HG02852 (cell line): Measurements from ENCODE around the gene ATG9B.
A peak's percentile ranks its signal among the peaks of the same experiment; 100 is the strongest.
"Not testable (repeated sequence)": the region's sequence is repeated elsewhere in the genome, so short reads cannot be mapped to it uniquely, and the experiment has no call there.

ENCODE experiments used
- ATAC-seq: cut with Tn5 transposase; IDR thresholded peaks from one replicate; pipeline ENCODE4 v1.9.1; 2021; ENCODE audit warnings: mild to moderate bottlenecking, moderate library complexity; ENCODE audit not compliant: unreplicated experiment

The ATG9B gene

DNA sequence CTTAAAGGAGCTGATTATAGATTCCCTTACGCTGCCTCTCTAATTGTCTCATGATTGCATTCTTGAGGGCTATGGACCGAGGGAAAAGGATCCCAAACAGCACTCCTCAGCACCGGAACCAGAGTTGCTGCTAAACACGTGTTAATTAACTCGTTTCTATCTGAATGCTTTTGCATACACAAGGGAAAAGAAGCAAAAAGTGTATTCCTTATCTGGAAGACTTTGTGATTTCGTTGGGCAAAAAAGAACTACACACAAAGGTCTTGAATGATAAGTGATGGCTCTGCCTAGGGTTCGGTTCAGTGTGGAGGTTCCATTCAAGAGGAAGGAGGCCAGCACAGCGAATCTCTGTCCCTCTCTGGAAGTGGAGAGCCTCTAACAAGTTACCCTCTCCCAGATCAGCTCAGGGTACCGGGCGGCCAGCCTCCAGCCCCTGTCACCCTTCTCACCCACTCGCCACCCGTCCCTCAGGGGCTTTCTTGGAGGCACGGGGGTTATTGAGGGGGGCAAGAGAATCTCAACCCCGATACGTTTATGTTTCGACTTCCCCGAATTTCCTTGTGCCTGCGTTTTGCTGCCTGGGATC, 34.6 kb upstream of the ATG9B start:
- ATAC-seq = no peak

DNA sequence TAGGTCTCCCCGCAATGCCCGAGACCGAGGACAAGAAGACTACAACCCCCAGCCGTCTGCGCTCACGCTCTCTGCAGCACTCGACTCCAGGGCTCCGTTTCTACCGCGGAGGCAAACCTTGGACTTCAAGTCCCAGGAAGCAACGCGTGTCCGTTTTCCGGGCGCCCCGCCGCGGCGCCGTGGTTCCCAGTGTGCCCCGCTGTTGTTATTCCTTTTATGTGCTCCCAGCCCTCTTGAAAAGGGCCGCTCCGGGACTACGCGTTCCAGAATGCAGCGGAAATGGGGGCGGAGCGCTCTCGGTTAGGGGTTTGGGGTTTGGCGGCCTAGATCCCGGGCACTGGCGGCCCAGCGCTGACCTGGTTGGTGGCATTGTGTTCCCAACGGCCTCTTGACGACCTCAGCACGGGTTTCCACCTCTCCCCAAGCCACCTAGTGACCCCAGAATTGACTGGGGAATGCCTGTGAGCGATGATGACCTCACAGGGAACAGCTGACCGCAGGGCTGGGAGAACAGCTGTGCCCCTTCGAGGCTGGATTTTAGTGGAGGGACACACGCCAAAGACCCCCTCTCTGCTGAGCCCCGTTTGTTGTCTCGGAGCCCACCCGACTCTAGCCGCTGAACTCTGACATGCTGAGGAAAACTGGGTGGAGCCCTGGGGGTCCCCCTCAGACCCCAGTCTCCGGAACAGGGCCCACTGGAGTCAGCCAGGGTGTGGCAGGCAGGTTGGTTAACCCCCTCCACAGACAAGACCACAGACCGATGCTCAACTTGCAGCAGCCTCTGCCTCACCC, 33.9 kb upstream of the ATG9B start:
- ATAC-seq = peak; percentile 85

DNA sequence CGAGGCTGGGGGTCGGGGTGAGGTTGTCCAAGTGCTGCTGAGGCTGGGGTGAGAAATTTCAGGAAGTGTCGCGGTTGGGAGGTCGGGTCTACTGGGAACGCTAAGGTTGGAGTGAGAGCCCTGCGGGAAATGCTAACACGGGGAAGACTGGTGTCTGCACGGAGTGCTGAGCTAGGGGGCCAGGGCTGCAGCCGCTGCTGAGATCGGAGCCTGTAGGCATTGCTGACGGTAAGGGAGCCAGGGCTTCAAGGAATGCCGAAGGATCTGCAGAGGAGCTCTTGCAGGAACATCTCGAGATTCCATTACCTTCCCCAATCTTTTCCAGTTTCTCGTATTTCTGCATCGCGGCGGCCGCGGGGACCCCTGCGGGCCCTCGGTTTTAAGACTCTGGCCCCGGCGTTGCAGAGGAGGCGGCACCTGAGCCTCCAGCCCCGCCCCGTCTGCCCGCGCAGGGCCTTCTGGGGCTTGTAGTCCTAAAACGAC, 33.3 kb upstream of the ATG9B start, which contains the start of gene CDK5:
Gene CDK5 (minus strand): TSS at position 392 of the 483 bp plus-strand sequence. CDS start 49 bp downstream, at position 343.
- peak; percentile 9 for ATAC-seq

DNA sequence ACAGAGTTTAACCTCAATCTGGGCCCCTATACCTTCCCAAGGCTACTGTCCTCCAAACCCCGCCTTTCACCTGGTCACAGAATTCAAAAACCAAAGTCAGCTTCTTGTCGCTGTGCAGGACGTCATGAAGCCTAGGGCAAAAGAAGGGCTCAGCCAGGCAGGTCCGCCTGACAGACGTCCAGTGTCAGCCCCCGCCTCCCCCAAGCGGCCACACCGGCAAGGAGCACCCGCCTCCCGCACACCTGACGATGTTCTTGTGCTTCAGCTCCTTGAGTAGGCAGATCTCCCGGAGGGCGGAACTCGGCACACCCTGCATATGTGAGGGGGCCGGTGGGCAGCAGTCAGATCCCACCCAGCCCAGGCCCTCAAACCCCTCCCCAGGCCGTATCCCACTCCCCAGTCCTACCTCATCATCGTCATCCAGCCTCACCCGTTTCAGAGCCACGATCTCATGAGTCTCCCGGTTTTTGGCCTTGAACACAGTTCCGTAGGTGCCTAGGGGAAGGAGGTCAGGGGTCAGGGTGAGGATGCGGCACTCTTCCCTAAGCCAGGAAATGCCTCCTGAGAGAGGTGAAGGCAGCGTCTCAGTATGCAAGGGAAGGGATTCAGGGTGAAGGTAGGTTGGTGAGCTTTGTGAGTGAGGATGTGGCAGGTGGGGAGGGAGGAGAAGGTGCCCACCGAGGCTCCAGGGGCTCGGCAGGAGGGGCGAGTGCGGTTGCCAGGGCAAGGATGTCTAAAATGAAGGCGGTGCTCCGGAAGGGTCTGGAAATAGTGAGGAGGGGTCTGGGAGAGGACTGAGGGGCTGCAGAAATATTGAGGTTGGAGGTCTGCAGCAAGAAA, 32.6 kb upstream of the ATG9B start:
- no peak for ATAC-seq

DNA sequence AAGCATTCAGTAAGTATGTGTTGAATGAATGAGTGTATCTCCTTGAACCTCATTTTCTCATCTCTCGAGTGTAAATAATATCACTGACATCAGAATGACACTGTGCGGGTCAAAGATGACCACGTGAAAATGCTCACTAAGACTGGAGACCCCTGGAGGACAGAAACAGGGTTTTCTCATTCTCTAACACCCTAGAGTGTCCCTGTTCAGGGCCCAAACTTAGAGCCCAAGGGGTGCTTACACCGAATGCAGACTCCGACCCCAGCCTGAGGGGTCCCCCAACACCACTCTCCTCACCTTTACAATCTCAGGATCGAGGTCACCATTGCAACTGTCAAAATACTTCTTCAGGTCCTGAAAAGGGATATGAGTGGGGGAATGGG, 32.0 kb upstream of the ATG9B start:
- ATAC-seq = no peak

DNA sequence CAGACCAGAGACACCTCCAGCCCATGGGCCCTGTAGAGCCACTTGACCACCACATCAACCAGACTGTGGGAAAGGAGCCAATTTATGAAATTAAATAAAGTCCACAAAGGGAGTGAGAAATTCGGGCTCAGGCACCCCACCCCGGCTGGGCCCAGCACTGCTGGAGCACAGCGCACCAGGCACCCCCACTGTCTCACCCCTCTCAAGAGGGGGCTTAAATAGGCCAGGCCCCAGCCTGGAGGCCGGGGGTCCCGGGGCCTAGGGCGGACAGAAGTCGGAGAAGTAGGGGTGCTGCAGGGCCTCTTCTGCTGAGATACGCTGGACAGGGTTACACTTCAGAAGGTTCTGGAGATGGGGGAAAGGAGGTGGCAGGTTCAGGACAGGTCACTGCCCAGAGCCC, 29.5 kb upstream of the ATG9B start:
- ATAC-seq = no peak

DNA sequence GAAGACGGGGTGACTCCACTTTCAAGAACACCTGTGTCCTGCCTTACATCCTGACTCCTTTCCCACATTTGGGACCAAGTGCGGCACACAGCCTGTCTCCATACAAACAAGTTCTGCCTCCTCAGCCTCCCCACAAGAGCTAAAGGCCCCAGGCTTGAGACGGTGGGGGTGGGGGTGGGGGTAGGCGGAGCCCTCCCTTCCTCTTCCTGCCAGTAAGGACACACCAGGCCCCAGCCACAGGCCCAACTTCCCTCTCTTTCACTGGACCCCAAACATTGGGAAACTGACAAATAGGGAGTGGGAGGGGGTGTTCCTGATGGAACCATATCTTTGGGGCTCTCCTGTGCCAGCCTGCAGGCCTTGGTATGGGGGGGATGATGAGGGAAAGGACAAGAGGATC, 28.8 kb upstream of the ATG9B start:
- ATAC-seq = no peak

DNA sequence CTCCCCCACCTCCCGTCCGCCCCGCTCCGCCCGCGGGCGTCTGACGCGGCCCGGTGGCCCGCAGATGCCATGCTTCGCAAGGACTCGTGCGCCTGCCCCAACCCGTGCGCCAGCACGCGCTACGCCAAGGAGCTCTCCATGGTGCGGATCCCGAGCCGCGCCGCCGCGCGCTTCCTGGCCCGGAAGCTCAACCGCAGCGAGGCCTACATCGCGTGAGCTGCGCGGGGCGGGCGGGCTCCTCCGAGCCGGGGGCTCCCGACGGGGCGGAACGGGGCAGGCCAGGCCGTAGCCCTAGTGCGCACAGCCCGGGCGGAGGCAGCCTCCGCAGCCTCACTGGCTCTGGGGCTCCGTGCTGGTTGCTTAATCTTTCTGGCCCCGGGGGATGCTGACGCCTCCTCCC, 26.8 kb upstream of the ATG9B start:
- no peak for ATAC-seq

DNA sequence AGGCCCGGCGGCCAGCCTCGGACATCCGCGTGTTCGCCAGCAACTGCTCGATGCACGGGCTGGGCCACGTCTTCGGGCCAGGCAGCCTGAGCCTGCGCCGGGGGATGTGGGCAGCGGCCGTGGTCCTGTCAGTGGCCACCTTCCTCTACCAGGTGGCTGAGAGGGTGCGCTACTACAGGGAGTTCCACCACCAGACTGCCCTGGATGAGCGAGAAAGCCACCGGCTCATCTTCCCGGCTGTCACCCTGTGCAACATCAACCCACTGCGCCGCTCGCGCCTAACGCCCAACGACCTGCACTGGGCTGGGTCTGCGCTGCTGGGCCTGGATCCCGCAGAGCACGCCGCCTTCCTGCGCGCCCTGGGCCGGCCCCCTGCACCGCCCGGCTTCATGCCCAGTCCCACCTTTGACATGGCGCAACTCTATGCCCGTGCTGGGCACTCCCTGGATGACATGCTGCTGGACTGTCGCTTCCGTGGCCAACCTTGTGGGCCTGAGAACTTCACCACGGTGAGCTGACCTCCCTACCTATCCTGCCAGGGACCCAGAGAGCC, 24.7 kb upstream of the ATG9B start:
- ATAC-seq = no peak

DNA sequence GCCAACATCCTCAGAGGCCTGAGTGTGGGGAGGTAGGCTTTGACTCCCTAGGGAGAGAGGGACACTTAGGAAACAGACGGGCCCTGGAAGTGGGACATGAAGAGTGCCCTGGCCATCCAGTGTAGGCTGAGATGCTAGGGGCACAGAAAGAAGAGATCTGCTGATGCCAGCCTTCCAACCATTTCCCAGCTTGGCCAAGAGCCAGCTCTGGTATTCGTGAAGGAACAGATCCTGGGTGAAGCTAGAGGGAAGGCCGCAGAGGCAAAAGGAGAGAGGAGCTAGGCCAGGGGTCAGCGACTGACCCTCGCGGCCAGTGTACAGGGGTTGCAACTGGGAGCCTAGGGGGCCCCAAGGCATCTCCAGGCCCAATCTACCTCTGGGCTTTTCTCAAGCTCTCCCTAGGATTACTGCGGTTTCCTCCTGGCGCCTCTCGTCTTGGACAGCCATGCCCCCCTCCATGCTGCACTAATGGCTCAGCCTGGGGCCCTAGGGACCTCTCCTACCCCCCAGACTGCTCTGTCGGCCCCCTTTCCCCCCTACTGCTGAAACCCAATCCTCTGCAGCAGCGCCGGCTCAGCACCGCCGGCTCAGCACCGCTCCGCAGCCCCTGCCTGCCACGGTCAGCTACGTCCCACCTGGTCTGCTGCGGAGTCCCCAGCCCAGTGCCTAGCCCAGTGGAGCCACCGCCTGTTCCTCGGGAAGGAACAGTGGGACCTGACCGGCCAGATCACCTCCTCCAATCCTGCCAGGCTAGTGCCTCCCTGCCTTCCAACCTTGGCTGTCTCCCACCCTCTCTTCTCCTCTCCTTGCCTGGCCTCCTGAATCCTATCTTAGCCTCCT, 23.9 kb upstream of the ATG9B start, which contains the start of gene ASIC3:
Gene ASIC3 (plus strand): TSS at position 556 of the 840 bp plus-strand sequence. CDS start 355 bp downstream, outside the sequence.
- ATAC-seq = no peak

DNA sequence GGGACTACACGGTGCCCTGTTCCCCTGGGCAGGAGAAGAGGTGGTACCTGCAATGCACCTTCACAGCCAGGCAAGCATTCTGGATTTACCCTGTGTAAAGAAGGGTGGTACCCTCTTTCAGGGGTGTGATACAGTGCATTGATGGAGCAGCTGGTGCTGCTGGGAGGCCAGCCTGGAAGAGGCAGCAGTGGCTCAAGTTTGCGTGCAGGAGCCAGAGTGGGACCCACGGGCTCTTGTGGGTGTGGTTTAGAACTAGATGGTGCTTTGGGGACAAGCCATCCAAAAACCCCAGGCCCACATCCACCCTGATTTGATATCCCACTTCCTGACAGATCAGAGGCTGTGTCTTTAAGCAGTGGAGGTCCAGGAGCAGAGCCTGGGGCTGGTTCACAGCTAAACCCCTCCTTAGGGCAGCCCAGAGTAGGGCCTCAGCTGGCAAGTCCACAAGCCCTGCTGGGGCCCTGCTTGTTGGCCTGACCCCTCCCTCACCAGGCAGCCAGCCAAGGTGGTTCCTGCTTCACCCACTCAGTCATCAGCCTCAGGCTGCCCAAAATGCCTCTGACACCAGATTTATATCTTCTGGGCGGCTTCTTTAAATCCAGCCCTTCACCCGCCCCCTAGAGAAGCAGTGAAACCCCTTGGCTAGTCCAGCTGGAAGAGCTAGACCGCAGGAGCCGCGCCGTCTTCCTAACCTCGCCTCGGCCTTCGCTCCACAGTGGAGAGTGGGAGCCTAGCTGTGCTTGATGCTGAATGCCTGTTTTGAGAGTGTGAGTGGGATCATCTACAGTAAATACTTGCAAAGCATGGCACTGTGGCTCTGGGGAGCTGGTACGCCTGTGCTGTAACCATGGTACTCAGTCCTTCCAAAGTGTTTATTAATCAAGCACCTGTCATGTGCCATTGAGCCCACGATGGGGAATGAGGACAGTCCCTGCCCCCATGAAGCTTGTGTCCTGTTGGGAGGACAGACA, 22.6 kb upstream of the ATG9B start:
- ATAC-seq = no peak

DNA sequence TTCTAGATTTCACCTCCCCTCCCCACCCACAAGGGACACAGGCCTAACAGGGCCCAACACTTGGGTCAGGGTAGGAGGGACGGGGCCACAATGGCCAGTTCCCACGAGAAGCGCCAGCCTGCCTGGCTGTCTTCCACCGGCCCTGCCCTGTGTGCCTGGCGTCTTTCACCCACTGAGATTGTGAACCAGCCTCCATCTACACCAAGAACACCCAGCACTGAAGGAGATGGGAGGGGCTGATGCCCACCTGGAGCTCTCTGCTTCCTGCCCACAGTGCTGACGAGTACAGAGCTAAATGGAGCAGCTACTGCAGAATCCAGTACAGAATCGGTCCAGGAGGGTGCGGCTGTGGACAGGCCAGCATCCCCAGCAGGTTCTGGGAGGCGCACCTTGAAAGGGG, 21.7 kb upstream of the ATG9B start:
- no peak for ATAC-seq

DNA sequence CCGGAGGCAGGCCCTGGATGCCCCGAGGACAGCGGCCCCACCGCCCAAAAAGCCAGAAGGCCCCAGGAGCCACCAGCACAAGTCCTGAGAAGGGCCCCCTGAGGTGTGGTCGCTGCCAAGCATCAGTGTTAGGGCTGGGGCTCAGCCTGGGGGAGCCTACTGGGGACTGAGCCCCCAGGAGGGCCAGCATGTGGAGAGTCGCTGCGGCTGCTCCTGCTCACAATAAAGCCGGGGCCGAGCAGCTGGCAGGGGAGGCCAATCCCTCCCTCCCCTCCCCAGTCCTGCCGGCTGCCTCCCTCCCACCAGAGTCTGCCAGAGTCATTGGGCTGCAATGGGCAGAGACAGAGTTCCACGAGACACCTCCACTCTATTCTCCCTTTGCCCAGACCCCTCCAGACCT, 21.0 kb upstream of the ATG9B start:
- ATAC-seq = no peak

DNA sequence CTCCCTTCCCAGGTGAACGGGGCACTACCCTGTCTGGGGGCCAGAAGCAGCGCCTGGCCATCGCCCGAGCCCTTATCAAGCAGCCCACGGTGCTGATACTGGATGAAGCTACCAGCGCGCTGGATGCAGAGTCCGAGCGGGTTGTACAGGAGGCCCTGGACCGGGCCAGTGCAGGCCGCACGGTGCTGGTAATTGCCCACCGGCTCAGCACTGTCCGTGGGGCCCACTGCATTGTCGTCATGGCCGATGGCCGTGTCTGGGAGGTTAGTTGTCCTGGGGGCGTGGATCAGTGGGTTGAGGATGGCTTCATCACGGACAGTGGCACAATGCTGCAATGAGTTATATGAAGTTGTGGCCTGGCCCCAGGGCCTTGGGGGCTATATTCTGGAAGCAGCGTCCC, 19.7 kb upstream of the ATG9B start:
- ATAC-seq = no peak

DNA sequence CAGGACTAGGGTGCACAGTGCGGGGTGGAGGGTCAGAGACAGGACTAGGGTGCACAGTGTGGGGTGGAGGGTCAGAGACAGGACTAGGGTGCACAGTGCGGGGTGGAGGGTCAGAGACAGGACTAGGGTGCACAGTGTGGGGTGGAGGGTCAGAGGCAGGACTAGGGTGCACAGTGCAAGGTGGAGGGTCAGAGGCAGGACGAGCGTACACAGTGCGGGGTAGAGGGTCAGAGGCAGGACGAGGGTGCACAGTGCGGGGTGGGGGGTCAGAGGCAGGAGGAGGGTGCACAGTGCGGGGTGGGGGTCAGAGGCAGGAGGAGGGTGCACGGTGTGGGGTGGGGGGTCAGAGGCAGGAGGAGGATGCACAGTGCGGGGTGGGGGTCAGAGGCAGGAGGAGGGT, 19.2 kb upstream of the ATG9B start:
- not testable (repeated sequence) for ATAC-seq

DNA sequence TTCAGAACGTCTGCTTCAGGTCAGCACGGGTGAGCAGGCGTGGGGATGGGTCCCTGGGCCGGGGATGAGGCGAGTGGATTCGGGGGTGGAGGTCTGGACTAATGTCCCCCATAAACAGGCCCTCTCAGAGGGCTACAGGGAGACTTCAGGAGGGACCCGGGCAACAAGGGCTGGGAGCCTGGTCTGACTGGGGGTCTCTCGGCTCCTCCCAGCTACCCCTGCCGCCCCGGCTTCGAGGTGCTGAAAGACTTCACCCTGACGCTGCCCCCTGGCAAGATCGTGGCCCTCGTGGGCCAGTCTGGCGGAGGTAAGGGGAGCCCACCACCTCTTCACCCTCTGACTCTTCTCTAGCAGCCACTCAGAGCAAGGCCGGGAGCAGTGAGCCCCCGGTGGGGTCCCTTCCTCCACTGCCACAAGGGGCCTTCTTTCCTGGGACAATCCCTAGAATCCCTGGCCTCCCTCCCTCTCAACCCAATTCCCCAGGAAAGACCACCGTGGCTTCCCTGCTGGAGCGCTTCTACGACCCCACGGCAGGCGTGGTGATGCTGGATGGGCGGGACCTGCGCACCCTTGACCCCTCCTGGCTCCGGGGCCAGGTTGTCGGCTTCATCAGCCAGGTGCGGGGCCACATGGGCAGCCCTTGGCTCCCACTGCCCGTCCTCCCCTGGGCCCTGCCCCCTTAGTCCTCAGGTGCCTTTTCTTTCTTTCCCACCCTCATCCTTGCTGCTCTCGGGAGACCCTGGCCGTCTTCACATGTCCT, 16.5 kb upstream of the ATG9B start:
- no peak for ATAC-seq

DNA sequence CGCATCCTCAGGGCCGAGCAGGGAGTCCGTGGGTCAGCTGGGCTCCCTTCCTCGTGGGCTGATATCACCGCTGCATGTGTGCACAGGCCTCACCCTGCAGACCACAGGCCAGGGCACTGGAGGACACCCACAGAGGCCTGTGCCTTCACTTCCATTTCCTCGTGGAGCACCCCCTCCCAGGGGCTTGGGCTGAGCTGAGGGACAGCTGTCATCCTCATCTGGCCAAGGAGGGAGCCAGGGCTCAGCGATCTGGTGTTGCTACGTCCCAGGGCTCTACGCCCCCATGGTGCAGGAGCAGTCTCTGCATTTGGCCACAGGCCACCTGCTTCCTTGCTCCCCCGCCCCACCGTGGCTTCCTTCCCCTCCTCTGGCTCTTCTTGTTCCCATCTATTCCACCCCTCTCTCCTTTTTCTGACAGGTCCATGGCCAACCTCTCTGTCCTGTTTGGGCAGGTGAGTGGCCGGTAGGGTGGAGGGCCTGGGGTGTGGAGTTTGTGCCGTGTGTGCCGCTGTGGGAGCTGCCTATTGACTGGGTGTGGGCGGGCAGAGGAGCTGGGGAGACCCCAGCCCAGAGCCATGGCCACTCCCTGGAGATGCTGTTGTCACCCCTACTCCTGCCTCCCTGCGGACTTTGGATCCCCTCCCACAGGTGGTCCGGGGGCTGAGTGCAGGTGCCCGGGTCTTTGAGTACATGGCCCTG, 15.7 kb upstream of the ATG9B start:
- ATAC-seq = no peak
